Neural progenitor cell (in vitro differentiated cells): ENCODE data around the gene MEI1. TPM values are rescaled to one million over a fixed set of nuclear protein-coding genes. Genes with fewer than 3 reads are reported as not detected.

Experiments used
- DNase-seq: peaks from one replicate; pipeline ENCODE4 v3.0.0-alpha.2; 2016; ENCODE audit warnings: low spot score
- H2AFZ ChIP-seq: fragments of 200-600 bp; sonication (generic); replicated peaks from 2 replicates; pipeline ENCODE4 v1.6.1; 2016; ENCODE audit warnings: antibody characterized with exemption
- H3F3A ChIP-seq: fragments of 200-600 bp; sonication (generic); 2 replicates; pipeline ENCODE4 v1.6.1; 2016; ENCODE audit warnings: antibody characterized with exemption, low read depth
- H3K27ac ChIP-seq: fragments of 200-600 bp; sonication (generic); 2 replicates; pipeline ENCODE4 v1.5.1; 2016; ENCODE audit warnings: mild to moderate bottlenecking
- H3K27me3 ChIP-seq: fragments of 200-600 bp; sonication (generic); 2 replicates; pipeline ENCODE4 v1.6.1; 2016; ENCODE audit warnings: mild to moderate bottlenecking, moderate library complexity
- H3K36me3 ChIP-seq: fragments of 200-600 bp; sonication (generic); 2 replicates; pipeline ENCODE4 v1.5.1; 2016
- H3K4me1 ChIP-seq: fragments of 200-600 bp; sonication (generic); 2 replicates; pipeline ENCODE4 v1.6.1; 2016; ENCODE audit warnings: mixed run types
- H3K4me2 ChIP-seq: fragments of 200-600 bp; sonication (generic); 2 replicates; pipeline ENCODE4 v1.6.1; 2016
- H3K4me3 ChIP-seq: fragments of 200-600 bp; sonication (generic); 2 replicates; pipeline ENCODE4 v1.5.1; 2016
- H3K79me2 ChIP-seq: fragments of 200-600 bp; sonication (generic); 2 replicates; pipeline ENCODE4 v1.6.1; 2016; ENCODE audit warnings: low read depth
- H3K9ac ChIP-seq: fragments of 200-600 bp; sonication (generic); 2 replicates; pipeline ENCODE4 v1.6.1; 2016
- H3K9me3 ChIP-seq: fragments of 200-600 bp; sonication (generic); 2 replicates; pipeline ENCODE4 v1.5.1; 2016; ENCODE audit warnings: low read depth
- H4K20me1 ChIP-seq: fragments of 200-600 bp; sonication (generic); 2 replicates; pipeline ENCODE4 v1.6.1; 2016; ENCODE audit warnings: low read depth
- H3K27ac Mint-ChIP-seq: 3 replicates; pipeline ENCODE4 v1.8.0; 2021; ENCODE audit warnings: mixed read lengths
- H3K27me3 Mint-ChIP-seq: 2 replicates; pipeline ENCODE4 v1.8.0; 2022; ENCODE audit warnings: low read depth, mild to moderate bottlenecking, inconsistent platforms, moderate library complexity, mixed read lengths; ENCODE audit not compliant: insufficient read depth
- H3K36me3 Mint-ChIP-seq: 3 replicates; pipeline ENCODE4 v1.8.0; 2021; ENCODE audit warnings: mixed read lengths
- H3K4me1 Mint-ChIP-seq: 3 replicates; pipeline ENCODE4 v1.8.0; 2021; ENCODE audit warnings: mixed read lengths
- H3K4me3 Mint-ChIP-seq: 3 replicates; pipeline ENCODE4 v1.8.0; 2021; ENCODE audit warnings: mild to moderate bottlenecking, moderate library complexity, mixed read lengths
- H3K9me3 Mint-ChIP-seq: 3 replicates; pipeline ENCODE4 v1.8.0; 2020; ENCODE audit warnings: mixed read lengths
- CTCF ChIP-seq: fragments of 200-600 bp; sonication (generic); IDR thresholded peaks from 2 replicates; pipeline ENCODE4 v1.5.1; 2017; ENCODE audit warnings: antibody characterized with exemption, mild to moderate bottlenecking
- EZH2 ChIP-seq: fragments of 200-600 bp; sonication (generic); IDR thresholded peaks from 2 replicates; pipeline ENCODE4 v1.6.1; 2017; ENCODE audit warnings: antibody characterized with exemption, mild to moderate bottlenecking, moderate library complexity
- EZH2phosphoT487 ChIP-seq: fragments of 200-600 bp; sonication (generic); IDR thresholded peaks from 2 replicates; pipeline ENCODE4 v1.6.1; 2017; ENCODE audit warnings: antibody characterized with exemption
- total RNA-seq: library from RNA; depleted of rRNA; stranded (reverse); fragments of >200 nt; gene quantifications from 2 replicates; pipeline ENCODE4 v1.2.3, GENCODE V29; 2015; ENCODE audit warnings: low replicate concordance

Gene MEI1
- total RNA-seq, 1 donor from 2014 or later, result not detected

- no peak overlapping the region for H3K4me3 ChIP-seq
- H3K9me3 ChIP-seq, result no peaks in the 10 kb centered on the region
- TF ChIP-seq CTCF (no peak), EZH2phosphoT487 (no peak), EZH2 (no peak)
- H3K9ac ChIP-seq, result no peak overlapping the region
- H4K20me1 ChIP-seq, result no peaks in the 10 kb centered on the region
- no peak overlapping the region for H3K4me2 ChIP-seq
- Mint-ChIP-seq H3K4me1 (peaks cover under 1% of the 10 kb centered on the region), H3K9me3 (no peaks in the 10 kb centered on the region), H3K27ac (no peak overlapping the region), H3K4me3 (no peak overlapping the region), H3K36me3 (no peaks in the 10 kb centered on the region), H3K27me3 (peaks cover 2% of the 10 kb centered on the region)
- H2AFZ ChIP-seq, result no peak overlapping the region
- no peaks in the 10 kb centered on the region for H3K36me3 ChIP-seq
- no peaks in the 10 kb centered on the region for H3K79me2 ChIP-seq
- no peaks in the 10 kb centered on the region for H3K27me3 ChIP-seq
- no peak overlapping the region for H3K27ac ChIP-seq
- H3F3A ChIP-seq, result no peaks in the 10 kb centered on the region
- H3K4me1 ChIP-seq, result no peaks in the 10 kb centered on the region
- no peak for DNase-seq
Measured at GRCh38 chr22:41781507-41781906, 82.2 kb downstream of the MEI1 start.

- H3F3A ChIP-seq, result no peaks in the 10 kb centered on the region
- H3K4me1 ChIP-seq, result no peaks in the 10 kb centered on the region
- Mint-ChIP-seq H3K4me1 (no peaks in the 10 kb centered on the region), H3K36me3 (no peaks in the 10 kb centered on the region), H3K27ac (no peak overlapping the region), H3K9me3 (no peaks in the 10 kb centered on the region), H3K27me3 (peaks cover 2% of the 10 kb centered on the region), H3K4me3 (no peak overlapping the region)
- H3K79me2 ChIP-seq, result no peaks in the 10 kb centered on the region
- H3K27me3 ChIP-seq, result no peaks in the 10 kb centered on the region
- H3K9ac ChIP-seq, result no peak overlapping the region
- H3K9me3 ChIP-seq, result no peaks in the 10 kb centered on the region
- H4K20me1 ChIP-seq, result no peaks in the 10 kb centered on the region
- no peak overlapping the region for H3K27ac ChIP-seq
- no peaks in the 10 kb centered on the region for H3K36me3 ChIP-seq
- no peak overlapping the region for H2AFZ ChIP-seq
- TF ChIP-seq EZH2phosphoT487 (no peak), CTCF (no peak), EZH2 (no peak)
- no peak overlapping the region for H3K4me2 ChIP-seq
- no peak overlapping the region for H3K4me3 ChIP-seq
- no peak for DNase-seq
Measured at GRCh38 chr22:41782316-41782715, 83.0 kb downstream of the MEI1 start.

GRCh38 chr22:41782751-41783150, 83.4 kb downstream of the MEI1 start:
- Histone ChIP-seq H4K20me1 (no peaks in the 10 kb centered on the region), H3K4me2 (no peak overlapping the region), H2AFZ (no peak overlapping the region), H3K9ac (no peak overlapping the region), H3K27me3 (no peaks in the 10 kb centered on the region), H3F3A (no peaks in the 10 kb centered on the region), H3K4me3 (no peak overlapping the region), H3K36me3 (no peaks in the 10 kb centered on the region), H3K9me3 (no peaks in the 10 kb centered on the region), H3K4me1 (no peaks in the 10 kb centered on the region), H3K79me2 (no peaks in the 10 kb centered on the region), H3K27ac (no peak overlapping the region)
- H3K36me3 Mint-ChIP-seq, result no peaks in the 10 kb centered on the region
- no peak for DNase-seq
- no peak overlapping the region for H3K4me3 Mint-ChIP-seq
- no peak overlapping the region for H3K27ac Mint-ChIP-seq
- H3K9me3 Mint-ChIP-seq, result no peaks in the 10 kb centered on the region
- H3K27me3 Mint-ChIP-seq, result peaks cover 2% of the 10 kb centered on the region
- no peak for TF ChIP-seq EZH2
- no peak for TF ChIP-seq CTCF
- TF ChIP-seq EZH2phosphoT487, result no peak
- H3K4me1 Mint-ChIP-seq, result no peaks in the 10 kb centered on the region

GRCh38 chr22:41787331-41787730, 88.0 kb downstream of the MEI1 start:
- Histone ChIP-seq H3K27me3 (no peaks in the 10 kb centered on the region), H4K20me1 (no peaks in the 10 kb centered on the region), H3K27ac (no peak overlapping the region), H3F3A (no peaks in the 10 kb centered on the region), H3K9me3 (no peaks in the 10 kb centered on the region), H3K79me2 (no peaks in the 10 kb centered on the region), H3K36me3 (no peaks in the 10 kb centered on the region), H3K4me1 (no peaks in the 10 kb centered on the region), H3K4me2 (no peak overlapping the region), H2AFZ (no peak overlapping the region), H3K9ac (no peak overlapping the region), H3K4me3 (no peak overlapping the region)
- Mint-ChIP-seq H3K9me3 (no peaks in the 10 kb centered on the region), H3K36me3 (no peaks in the 10 kb centered on the region), H3K4me3 (no peak overlapping the region), H3K27ac (no peak overlapping the region), H3K27me3 (peaks cover 2% of the 10 kb centered on the region), H3K4me1 (no peaks in the 10 kb centered on the region)
- no peak for DNase-seq
- TF ChIP-seq CTCF (no peak), EZH2phosphoT487 (no peak), EZH2 (no peak)
